ENCODE data around the gene TRIM15. TPM values are rescaled to one million over a fixed set of nuclear protein-coding genes. Genes with fewer than 3 reads are reported as not detected.

TRIM15 gene
- polyA plus RNA-seq, 4 donors, result 0.10 to 0.62 (median 0.14) TPM

GRCh38 chr6:30194797-30195690 is 31.7 kb downstream of the TRIM15 start:
- no peak for DNase-seq (ENCODE audit: low read depth in 4 of 4, low spot score in 2 of 4)

DNA sequence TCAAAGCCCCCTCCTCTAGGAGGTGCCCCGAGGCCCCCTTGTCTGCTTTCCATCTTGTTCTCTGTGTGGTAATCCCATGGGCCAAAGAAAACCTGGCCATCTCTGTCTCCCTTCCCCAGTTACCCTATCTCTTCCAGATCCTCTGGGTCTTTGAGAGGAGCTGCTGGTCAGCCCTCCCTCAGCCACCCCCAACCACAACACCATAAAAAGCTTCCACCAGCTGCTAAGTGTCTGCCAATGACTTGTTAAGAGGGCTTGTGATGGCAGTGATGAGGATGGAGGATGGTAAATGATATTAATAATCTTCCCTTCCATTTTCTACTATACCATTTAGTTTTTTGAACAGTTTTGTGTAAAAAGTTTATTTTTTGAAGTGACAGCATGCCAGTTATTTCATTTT is 32.6 kb downstream of the TRIM15 start:
- no peak for DNase-seq (ENCODE audit: low read depth in 4 of 4, low spot score in 2 of 4)

GRCh38 chr6:30196376-30196775 is 33.0 kb downstream of the TRIM15 start:
- DNase-seq (ENCODE audit: low read depth in 4 of 4, low spot score in 2 of 4), result no peak

- no peak for DNase-seq (ENCODE audit: low read depth in 4 of 4, low spot score in 2 of 4)
These were observed 35.1 kb downstream of the TRIM15 start for GRCh38 chr6:30198166-30199084.

DNA sequence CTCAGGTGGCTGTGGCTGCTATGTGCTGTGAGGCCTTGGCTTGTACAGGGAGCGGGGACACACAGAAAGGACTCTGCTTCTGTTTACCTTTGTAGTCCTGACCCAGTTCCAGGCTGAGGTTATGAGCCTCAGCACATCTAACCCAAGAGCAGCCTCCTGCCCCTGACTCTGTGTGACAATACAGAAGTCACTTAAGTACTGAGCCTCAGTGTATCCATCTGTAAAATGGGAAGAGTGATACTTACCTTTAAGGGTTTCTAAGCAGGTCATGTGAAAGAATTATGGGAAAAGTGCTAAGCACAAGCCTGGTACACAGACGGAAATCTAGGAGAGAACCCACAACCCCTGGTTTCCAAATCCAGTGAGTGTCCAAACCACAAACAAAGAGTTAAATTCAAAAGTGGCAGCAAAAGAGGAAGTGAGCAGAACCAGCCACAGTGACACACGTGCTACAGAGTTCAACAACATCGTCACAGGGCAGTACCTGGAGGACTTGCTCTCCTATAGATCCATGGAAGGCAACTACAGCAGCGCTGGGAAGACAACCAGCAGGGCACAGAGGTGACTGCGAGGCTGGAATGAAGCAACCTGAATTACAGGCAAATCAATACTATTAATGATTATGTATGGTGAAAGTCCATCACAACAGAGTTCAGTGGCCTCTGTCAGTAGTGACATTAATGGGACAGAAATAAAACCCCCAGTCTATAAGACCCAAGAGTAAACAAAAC is 37.4 kb downstream of the TRIM15 start:
- DNase-seq (ENCODE audit: low read depth in 4 of 4, low spot score in 2 of 4), result no peak

- no peak for DNase-seq (ENCODE audit: low read depth in 4 of 4, low spot score in 2 of 4)
These were observed 39.0 kb downstream of the TRIM15 start for GRCh38 chr6:30202366-30202765.

DNA sequence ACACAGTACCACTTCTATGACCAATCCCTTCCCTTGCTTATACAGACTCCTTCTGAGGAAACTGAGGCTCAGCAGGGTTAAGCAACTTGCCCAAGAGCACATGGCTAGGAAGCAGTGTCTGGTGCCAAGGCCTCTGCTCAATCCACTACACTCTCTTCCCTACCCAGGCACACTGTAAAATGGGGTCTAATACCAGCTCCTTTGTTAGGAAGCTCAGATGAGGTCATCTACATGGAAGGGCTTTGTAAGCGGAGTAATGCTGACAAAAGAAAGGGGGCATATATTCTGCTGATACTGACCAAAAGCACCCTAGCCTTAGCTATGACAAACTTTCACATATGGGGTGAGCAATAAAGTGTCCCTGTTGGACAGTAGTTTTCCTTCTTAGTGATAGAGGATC is 40.8 kb downstream of the TRIM15 start:
- no peak for DNase-seq (ENCODE audit: low read depth in 4 of 4, low spot score in 2 of 4)

- DNase-seq (ENCODE audit: low read depth in 4 of 4, low spot score in 2 of 4), result no peak
These were observed 42.8 kb downstream of the TRIM15 start for GRCh38 chr6:30206152-30206551.

- DNase-seq (ENCODE audit: low read depth in 4 of 4, low spot score in 2 of 4), result no peak
These were observed 43.7 kb downstream of the TRIM15 start for GRCh38 chr6:30206799-30207618.

DNA sequence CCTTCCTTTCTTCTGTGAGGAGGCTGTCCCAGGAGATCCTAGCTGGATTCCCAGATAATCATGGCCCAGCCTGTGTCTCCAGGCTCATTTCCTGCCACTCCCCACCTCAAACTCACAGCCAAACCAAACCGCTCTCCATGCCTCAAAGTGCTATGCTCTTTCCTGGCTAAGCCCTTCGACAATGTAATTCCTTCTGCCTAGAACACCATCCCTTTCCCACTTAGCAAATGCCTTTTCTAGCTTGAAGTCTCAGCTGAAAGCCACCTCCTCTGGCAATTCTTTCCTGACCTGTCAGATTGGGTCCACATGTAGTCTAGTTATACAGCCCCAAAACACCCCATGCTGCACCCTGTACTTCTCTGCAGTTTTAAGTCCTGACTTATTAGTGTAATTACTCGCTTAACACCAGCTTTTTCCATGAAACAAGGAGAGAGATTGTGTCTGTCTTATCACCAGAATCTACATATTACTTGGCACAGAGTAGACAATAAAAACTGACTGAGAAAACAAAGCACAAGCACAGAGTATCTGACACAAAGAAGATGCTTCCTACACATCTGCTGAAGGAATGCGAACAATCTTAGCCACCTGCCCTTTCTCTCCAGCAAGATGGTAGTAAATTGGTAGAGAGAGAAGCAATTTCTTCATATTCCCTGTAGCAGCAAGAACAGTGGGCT is 44.4 kb downstream of the TRIM15 start:
- DNase-seq (ENCODE audit: low read depth in 4 of 4, low spot score in 2 of 4), result no peak

GRCh38 chr6:30211306-30211705 is 48.0 kb downstream of the TRIM15 start:
- DNase-seq (ENCODE audit: low read depth in 4 of 4, low spot score in 2 of 4), result no peak

- DNase-seq (ENCODE audit: low read depth in 4 of 4, low spot score in 2 of 4), result no peak
These were observed 48.6 kb downstream of the TRIM15 start for GRCh38 chr6:30211899-30212298.

DNA sequence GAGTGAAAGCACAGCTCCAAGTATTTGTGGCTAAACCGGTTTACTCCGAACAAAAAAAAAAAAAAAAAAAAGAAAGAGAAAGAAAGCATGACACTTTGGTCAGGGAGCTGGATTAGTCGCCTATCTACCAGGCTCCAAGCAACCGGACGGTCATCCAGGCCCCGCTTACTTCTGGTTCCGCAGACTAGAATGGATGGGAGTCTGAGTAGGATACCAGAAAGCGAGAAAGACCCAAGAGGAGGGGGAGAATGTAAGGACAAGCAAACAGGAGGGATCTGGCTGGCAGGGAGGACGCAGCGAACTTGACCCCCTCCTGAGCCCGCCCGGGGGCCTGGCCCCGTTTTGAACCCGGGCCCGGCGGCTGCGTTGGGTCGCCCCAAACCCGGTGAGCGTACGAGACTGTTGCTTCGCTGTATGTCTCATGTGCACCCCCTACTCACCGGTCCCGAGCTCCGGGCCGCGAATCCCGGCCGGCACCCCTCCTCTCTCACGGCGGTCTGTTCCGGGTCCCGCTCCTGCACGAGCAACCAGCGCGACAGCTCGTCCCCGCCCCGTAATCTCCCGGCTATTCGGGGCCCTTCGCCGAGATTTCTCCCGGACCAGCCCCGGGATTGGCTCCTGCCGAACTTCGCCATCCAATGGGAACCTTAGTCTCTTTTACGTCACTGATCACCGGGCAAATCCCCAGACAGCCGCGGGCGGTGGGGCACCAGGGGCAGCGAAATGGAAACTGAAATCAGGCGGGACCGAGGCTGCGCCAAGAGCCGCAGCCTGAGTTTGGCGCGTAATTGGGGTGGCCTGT is 49.7 kb downstream of the TRIM15 start, which contains the start of gene TRIM26:
Gene TRIM26, minus strand, starts transcription at position 542 of the 802 bp plus-strand sequence. CDS start 14,303 bp downstream, outside the sequence.
- peak; percentile 87 to 97 (median 94) for DNase-seq (ENCODE audit: low read depth in 4 of 4, low spot score in 2 of 4)

DNA sequence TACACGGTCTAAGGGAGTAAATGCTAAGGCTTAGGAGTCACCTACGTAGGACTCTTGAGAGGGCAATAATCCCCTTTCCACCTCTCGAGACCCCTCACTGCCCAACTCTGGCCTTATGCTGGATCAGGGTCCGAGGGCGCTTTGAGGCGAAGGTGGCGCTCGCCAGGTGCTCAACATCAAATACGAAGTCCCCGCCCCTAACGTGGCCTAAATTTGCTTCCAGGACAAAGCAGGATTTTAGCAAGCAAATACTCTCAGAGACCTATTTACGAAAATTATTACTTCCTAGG is 50.3 kb downstream of the TRIM15 start:
- DNase-seq (ENCODE audit: low read depth in 4 of 4, low spot score in 2 of 4), result peak in 2 of 4 donors; percentile 57 to 75

- peak in 2 of 4 donors; percentile 20 to 65 for DNase-seq (ENCODE audit: low read depth in 4 of 4, low spot score in 2 of 4)
These were observed 50.8 kb downstream of the TRIM15 start for GRCh38 chr6:30213957-30214656.

DNA sequence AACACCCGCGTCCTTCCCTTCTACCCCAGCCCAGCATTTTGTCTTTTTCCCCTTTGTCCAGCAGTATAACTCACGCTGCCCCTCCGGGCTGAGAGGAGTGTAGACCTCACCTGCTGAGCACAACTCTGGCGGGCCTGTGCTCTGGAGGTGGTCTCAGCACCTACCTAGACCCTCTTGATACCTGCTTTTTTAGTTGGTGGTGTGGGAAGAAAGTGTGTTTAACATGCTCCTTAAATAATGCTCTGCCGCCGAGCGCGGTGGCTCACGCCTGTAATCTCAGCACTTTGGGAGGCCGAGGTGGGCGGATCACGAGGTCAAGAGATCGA is 51.3 kb downstream of the TRIM15 start:
- no peak for DNase-seq (ENCODE audit: low read depth in 4 of 4, low spot score in 2 of 4)

- DNase-seq (ENCODE audit: low read depth in 4 of 4, low spot score in 2 of 4), result no peak
These were observed 52.8 kb downstream of the TRIM15 start for GRCh38 chr6:30216096-30216495.

- DNase-seq (ENCODE audit: low read depth in 4 of 4, low spot score in 2 of 4), result no peak
These were observed 55.9 kb downstream of the TRIM15 start for GRCh38 chr6:30219244-30219643.

Data from left renal cortex interstitium (tissue), 4 donors.